ENCODE data around the gene FOLH1.
"Not testable (repeated sequence)": the region's sequence is repeated elsewhere in the genome, so short reads cannot be mapped to it uniquely, and the experiment has no call there.

The FOLH1 gene

DNA sequence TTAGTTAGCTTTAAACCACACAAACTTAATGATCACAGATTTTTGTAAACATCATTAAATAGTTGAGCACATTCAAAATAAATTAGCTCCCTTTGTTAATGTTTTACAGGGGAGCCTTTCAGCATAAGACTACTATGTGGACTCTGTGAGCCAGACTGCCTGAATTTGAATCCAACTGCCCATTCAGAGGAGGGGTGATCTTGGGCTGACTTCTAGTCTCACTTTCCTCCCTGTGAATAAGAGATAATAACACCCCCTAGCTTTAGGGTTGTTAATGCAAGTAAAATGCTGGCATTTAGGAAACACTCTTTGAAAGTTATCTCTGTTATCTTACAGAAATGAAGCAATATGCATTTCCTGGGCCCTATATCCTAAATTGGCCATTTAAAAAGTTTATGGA, 23.6 kb downstream of the FOLH1 start:
- DNase-seq (ENCODE audit: low read depth in 3 of 3, low spot score in 1 of 3): not testable (repeated sequence)

DNA sequence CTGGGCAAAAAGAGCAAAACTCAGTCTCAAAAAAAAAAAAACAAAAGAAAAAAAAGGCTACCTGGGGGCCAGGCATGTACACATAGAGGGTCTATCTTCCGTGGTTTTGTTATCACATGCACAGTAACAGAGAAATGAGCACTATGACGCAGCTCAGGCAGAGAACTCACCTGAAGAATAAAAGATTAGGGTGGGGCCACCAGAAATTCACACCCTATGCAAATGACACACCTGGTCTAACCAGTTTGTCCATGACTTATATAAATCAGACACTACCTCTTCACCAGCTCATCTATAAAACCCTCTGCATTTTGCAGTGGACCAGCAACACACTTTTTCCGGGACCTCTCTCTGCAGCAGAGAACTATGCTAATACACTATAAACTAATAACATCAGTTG, 30.5 kb downstream of the FOLH1 start:
- DNase-seq (ENCODE audit: low read depth in 3 of 3, low spot score in 1 of 3): not testable (repeated sequence)

DNA sequence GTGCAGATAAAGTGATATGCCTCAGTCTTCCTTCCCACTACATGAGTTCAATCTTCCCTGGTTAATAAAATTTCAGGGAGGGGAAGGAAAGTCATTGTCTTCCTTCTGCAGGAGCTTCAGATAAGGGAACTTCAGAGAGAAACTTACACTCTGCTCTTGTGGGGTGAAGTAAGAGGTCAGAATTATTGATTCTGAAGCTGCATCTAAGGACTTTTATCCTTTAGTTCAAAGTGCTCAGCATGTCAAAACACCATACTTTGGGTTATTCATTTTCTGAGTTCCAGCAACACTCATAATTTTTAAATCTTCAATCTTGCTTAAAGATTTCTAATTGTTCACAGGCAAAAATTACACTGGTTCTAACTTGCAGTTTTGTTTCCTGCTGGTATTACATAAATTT, 33.0 kb downstream of the FOLH1 start:
- not testable (repeated sequence) for DNase-seq (ENCODE audit: low read depth in 3 of 3, low spot score in 1 of 3)

DNA sequence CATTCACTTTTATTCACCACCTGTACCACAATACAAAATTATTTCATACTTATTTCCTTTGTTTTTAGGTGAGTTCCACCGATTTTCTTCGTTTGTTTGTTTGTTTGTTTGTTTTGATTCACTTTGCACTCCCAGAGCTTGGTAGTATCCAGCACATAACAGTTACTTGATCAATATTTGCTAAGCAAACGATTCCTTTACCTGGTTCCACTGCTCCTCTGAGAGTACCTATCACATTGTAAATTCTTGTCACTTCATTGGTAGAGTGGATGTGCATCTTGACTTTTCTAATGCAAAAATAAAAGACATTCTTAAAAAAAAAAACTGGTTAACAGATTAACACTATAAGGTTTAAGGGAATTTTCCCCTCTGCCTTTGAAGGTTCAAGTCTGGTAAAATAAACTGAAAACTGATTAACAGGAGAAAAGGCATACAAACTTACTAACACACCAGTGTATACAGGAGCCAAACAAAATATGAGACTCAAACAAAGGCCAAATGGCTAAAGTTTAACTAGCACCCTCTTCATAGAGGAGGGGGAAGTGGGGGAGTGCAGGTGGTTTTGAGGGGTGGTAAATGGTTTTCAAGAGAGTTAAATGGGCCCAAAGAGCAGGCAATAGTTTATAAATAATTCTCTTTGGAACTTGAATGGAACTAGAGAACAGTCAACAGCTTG, 33.6 kb downstream of the FOLH1 start:
- not testable (repeated sequence) for DNase-seq (ENCODE audit: low read depth in 3 of 3, low spot score in 1 of 3)

DNA sequence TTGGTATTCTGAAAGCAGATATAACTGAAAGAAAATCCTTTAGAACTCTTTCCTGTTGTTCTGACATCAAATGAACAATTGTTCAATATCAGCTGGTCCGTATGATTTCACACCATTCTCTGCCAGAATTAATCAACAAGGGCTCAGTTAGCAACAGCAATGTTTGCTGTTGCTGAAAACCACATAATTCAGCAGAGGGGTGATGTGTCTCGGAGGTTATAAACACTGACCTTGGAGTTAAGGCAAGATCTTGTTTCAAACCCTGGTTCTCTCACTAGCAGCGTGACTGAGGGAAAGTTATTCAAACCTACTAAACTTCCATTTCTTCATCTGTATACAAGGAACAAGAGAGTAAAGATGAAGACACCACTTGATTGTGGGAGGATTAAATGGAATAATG, 36.8 kb downstream of the FOLH1 start:
- not testable (repeated sequence) for DNase-seq (ENCODE audit: low read depth in 3 of 3, low spot score in 1 of 3)

DNA sequence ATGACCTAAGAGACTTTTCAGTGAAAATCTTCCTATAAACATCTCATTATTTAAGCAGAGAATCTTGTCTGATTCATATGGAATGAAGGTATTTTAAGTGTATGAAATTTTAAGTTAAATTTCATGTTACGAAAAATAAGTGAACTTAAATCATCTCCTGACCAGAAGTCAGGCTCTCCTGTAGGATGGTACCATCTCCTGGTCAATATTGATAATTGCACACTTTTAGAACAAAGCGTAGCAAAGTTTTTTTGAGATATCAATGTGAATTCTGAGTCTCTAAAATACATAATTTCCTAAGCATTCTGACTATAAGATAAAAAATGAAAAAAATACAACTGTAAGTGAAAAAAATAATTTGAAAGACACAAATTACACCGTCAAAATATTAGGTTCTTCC, 38.8 kb downstream of the FOLH1 start:
- not testable (repeated sequence) for DNase-seq (ENCODE audit: low read depth in 3 of 3, low spot score in 1 of 3)

DNA sequence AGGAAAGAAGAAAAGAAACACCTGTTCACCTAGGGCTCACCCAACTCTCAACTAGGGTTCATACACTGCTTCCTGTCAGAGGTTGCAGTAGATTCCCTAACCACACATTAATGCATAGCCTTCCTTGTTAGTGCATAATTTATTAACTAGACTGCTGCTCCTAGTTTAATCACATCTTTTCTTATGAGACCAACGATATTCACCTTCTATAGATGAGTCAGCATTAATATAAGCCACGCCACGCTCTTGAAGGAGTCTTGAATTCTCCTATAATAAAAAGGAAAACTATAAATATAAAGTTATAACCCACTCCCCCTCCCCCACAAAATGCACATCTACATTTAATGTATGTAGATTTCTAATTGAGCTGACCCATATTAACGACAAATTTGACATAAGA, 39.4 kb downstream of the FOLH1 start:
- DNase-seq (ENCODE audit: low read depth in 3 of 3, low spot score in 1 of 3): not testable (repeated sequence)

DNA sequence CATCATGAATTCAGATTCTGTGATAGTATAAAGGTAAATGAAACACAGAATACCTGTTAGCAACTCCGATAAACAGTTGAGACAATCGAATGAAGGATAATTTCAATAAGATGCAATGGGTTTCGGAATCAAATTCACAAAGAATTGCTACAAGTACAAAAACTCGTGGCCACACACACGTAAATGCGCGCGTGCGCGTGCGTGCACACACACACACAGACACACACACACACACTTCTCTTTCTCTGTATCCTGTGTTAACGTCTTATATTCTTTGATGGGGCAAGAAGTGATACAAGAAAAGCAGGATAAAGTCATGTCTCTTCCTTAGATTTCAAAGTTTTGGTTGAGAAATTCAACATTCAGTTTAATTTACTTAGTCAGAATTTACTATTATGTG, 57.2 kb downstream of the FOLH1 start:
- DNase-seq (ENCODE audit: low read depth in 3 of 3, low spot score in 1 of 3): no peak

DNA sequence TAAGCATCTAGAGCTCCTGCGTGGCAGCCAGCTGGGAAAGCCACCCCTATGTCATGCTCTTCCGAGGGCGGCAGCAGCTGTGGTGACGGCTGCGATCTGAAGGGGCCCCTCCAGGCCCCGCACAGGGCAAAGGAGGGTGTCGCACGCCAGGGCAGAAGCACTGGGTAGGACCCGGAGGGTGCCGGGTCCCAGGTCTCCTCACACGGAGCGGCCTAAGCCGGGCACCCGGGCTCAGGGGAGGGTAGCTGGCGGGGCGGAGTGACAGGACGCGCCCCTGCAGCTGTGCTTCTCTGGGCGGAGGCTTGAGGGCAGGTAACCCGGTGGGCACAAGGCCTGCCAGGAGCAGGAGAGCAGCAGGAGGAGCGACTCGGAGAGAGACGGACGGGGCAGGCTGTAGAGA, 106.0 kb downstream of the FOLH1 start:
- not testable (repeated sequence) for DNase-seq (ENCODE audit: low read depth in 3 of 3, low spot score in 1 of 3)

Data from stimulated activated CD4-positive, alpha-beta T cell treated with anti-CD3 and anti-CD28 coated beads, TNF-alpha, amount 100 ng/mL, for 1 hour (primary cell).